WTC11 (cell line): ENCODE measurements around the gene INPP4B.

ENCODE experiments used
- TEAD4 ChIP-seq: sonication (generic); formaldehyde crosslinking; IDR thresholded peaks from 2 replicates; pipeline ENCODE4 v1.8.0; 2022; ENCODE audit warnings: mild to moderate bottlenecking, missing genetic modification reagents
- TP53 ChIP-seq: sonication (generic); formaldehyde crosslinking; IDR thresholded peaks from 2 replicates; pipeline ENCODE4 v1.8.1; 2023; ENCODE audit warnings: mild to moderate bottlenecking, missing genetic modification reagents
- ZNF232 ChIP-seq: sonication (generic); formaldehyde crosslinking; IDR thresholded peaks from 2 replicates; pipeline ENCODE4 v1.8.0; 2022; ENCODE audit warnings: mild to moderate bottlenecking, missing genetic modification reagents
- TF ChIP-seq, protein P1 (sequence below): sonication (generic); formaldehyde crosslinking; IDR thresholded peaks from 2 replicates; pipeline ENCODE4 v1.8.1; 2022; ENCODE audit warnings: low read depth, missing genetic modification reagents, borderline replicate concordance
- TF ChIP-seq, protein P2 (sequence below): sonication (generic); formaldehyde crosslinking; IDR thresholded peaks from 2 replicates; pipeline ENCODE4 v1.8.1; 2022; ENCODE audit warnings: missing genetic modification reagents, borderline replicate concordance
- TF ChIP-seq, protein P3 (sequence below): fragments of 200-600 bp; IDR thresholded peaks from 2 replicates; pipeline ENCODE4 v1.8.0; 2022; ENCODE audit warnings: antibody characterized with exemption
- TF ChIP-seq, protein P4 (sequence below): sonication (generic); formaldehyde crosslinking; IDR thresholded peaks from 2 replicates; pipeline ENCODE4 v1.8.1; 2023; ENCODE audit warnings: mild to moderate bottlenecking, moderate library complexity, missing genetic modification reagents
- TF ChIP-seq, protein P5 (sequence below): sonication (generic); formaldehyde crosslinking; IDR thresholded peaks from 2 replicates; pipeline ENCODE4 v1.8.1; 2023; ENCODE audit warnings: mild to moderate bottlenecking, missing genetic modification reagents, moderate library complexity
- TF ChIP-seq, protein P6 (sequence below): sonication (generic); formaldehyde crosslinking; IDR thresholded peaks from 2 replicates; pipeline ENCODE4 v1.8.0; 2022; ENCODE audit warnings: mild to moderate bottlenecking, missing genetic modification reagents
- TF ChIP-seq, protein P7 (sequence below): sonication (generic); formaldehyde crosslinking; IDR thresholded peaks from 2 replicates; pipeline ENCODE4 v1.8.1; 2022; ENCODE audit warnings: low read depth, mild to moderate bottlenecking, moderate library complexity, missing genetic modification reagents, borderline replicate concordance

DNA sequence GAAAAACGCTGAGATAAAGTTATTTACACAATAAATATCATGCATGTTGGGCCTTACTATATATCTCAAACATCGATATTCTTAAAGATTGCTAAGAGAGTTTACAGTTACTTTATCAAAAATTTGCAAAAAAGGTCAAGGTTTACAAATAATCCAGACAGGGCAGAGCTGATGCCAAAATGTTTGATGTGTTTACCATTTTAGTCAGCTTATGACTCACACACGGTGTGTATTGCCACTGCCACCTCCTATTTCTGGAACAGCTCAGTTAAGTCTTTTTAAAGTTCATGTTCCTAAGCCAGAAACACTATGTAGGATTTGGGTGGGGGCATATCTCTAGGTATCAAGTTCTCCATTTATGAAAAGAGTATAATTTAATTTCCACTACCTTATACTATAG is 580.6 kb downstream of the INPP4B start:
- TF ChIP-seq, protein P1, sequence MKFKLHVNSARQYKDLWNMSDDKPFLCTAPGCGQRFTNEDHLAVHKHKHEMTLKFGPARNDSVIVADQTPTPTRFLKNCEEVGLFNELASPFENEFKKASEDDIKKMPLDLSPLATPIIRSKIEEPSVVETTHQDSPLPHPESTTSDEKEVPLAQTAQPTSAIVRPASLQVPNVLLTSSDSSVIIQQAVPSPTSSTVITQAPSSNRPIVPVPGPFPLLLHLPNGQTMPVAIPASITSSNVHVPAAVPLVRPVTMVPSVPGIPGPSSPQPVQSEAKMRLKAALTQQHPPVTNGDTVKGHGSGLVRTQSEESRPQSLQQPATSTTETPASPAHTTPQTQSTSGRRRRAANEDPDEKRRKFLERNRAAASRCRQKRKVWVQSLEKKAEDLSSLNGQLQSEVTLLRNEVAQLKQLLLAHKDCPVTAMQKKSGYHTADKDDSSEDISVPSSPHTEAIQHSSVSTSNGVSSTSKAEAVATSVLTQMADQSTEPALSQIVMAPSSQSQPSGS (CRISPR knock-in tag), result no peak
- no peak for TF ChIP-seq TEAD4 (CRISPR knock-in tag)
- TF ChIP-seq, protein P2, sequence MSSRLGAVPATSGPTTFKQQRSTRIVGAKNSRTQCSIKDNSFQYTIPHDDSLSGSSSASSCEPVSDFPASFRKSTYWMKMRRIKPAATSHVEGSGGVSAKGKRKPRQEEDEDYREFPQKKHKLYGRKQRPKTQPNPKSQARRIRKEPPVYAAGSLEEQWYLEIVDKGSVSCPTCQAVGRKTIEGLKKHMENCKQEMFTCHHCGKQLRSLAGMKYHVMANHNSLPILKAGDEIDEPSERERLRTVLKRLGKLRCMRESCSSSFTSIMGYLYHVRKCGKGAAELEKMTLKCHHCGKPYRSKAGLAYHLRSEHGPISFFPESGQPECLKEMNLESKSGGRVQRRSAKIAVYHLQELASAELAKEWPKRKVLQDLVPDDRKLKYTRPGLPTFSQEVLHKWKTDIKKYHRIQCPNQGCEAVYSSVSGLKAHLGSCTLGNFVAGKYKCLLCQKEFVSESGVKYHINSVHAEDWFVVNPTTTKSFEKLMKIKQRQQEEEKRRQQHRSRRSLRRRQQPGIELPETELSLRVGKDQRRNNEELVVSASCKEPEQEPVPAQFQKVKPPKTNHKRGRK, result no peak
- TF ChIP-seq, protein P3, sequence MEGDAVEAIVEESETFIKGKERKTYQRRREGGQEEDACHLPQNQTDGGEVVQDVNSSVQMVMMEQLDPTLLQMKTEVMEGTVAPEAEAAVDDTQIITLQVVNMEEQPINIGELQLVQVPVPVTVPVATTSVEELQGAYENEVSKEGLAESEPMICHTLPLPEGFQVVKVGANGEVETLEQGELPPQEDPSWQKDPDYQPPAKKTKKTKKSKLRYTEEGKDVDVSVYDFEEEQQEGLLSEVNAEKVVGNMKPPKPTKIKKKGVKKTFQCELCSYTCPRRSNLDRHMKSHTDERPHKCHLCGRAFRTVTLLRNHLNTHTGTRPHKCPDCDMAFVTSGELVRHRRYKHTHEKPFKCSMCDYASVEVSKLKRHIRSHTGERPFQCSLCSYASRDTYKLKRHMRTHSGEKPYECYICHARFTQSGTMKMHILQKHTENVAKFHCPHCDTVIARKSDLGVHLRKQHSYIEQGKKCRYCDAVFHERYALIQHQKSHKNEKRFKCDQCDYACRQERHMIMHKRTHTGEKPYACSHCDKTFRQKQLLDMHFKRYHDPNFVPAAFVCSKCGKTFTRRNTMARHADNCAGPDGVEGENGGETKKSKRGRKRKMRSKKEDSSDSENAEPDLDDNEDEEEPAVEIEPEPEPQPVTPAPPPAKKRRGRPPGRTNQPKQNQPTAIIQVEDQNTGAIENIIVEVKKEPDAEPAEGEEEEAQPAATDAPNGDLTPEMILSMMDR, result no peak
- no peak for TF ChIP-seq TP53 (CRISPR knock-in tag)
- TF ChIP-seq, protein P4, sequence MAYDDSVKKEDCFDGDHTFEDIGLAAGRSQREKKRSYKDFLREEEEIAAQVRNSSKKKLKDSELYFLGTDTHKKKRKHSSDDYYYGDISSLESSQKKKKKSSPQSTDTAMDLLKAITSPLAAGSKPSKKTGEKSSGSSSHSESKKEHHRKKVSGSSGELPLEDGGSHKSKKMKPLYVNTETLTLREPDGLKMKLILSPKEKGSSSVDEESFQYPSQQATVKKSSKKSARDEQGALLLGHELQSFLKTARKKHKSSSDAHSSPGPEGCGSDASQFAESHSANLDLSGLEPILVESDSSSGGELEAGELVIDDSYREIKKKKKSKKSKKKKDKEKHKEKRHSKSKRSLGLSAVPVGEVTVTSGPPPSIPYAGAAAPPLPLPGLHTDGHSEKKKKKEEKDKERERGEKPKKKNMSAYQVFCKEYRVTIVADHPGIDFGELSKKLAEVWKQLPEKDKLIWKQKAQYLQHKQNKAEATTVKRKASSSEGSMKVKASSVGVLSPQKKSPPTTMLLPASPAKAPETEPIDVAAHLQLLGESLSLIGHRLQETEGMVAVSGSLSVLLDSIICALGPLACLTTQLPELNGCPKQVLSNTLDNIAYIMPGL (CRISPR knock-in tag), result no peak
- TF ChIP-seq, protein P5, sequence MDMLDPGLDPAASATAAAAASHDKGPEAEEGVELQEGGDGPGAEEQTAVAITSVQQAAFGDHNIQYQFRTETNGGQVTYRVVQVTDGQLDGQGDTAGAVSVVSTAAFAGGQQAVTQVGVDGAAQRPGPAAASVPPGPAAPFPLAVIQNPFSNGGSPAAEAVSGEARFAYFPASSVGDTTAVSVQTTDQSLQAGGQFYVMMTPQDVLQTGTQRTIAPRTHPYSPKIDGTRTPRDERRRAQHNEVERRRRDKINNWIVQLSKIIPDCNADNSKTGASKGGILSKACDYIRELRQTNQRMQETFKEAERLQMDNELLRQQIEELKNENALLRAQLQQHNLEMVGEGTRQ, result no peak
- no peak for TF ChIP-seq ZNF232
- TF ChIP-seq, protein P6, sequence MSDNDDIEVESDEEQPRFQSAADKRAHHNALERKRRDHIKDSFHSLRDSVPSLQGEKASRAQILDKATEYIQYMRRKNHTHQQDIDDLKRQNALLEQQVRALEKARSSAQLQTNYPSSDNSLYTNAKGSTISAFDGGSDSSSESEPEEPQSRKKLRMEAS (CRISPR knock-in tag), result no peak
- TF ChIP-seq, protein P7, sequence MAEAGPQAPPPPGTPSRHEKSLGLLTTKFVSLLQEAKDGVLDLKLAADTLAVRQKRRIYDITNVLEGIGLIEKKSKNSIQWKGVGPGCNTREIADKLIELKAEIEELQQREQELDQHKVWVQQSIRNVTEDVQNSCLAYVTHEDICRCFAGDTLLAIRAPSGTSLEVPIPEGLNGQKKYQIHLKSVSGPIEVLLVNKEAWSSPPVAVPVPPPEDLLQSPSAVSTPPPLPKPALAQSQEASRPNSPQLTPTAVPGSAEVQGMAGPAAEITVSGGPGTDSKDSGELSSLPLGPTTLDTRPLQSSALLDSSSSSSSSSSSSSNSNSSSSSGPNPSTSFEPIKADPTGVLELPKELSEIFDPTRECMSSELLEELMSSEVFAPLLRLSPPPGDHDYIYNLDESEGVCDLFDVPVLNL (CRISPR knock-in tag), result no peak
